ENCODE measurements around the gene PIANP.

Gene PIANP

GRCh38 chr12:6703631-6704030, 3.0 kb upstream of the PIANP start:
- no peak for DNase-seq

GRCh38 chr12:6701078-6701768, 608 bp upstream of the PIANP start:
- DNase-seq, result no peak

GRCh38 chr12:6699989-6700645, 498 bp downstream of the PIANP start:
- DNase-seq, result no peak

- no peak for DNase-seq
These were observed 1.2 kb downstream of the PIANP start for GRCh38 chr12:6699259-6699988.

- DNase-seq, result no peak
These were observed 2.1 kb downstream of the PIANP start for GRCh38 chr12:6698352-6699046.

GRCh38 chr12:6697584-6698351, 2.8 kb downstream of the PIANP start:
- DNase-seq, result no peak

- no peak for DNase-seq
These were observed 3.7 kb downstream of the PIANP start for GRCh38 chr12:6696690-6697583.

GRCh38 chr12:6695313-6696045, 5.1 kb downstream of the PIANP start:
- DNase-seq, result no peak

GRCh38 chr12:6694701-6695100, 5.9 kb downstream of the PIANP start:
- no peak for DNase-seq

- no peak for DNase-seq
These were observed 6.7 kb downstream of the PIANP start for GRCh38 chr12:6693832-6694355.

- no peak for DNase-seq
These were observed 7.7 kb downstream of the PIANP start for GRCh38 chr12:6692888-6693287.

GRCh38 chr12:6691473-6691872, 9.1 kb downstream of the PIANP start:
- DNase-seq, result no peak

GRCh38 chr12:6688999-6689882, 11.4 kb downstream of the PIANP start, which contains the start of gene ZNF384:
ZNF384 (minus strand) TSS chr12:6689375; CDS start chr12:6679520, 9,855 bp downstream.
- DNase-seq, result peak; percentile 86

- no peak for DNase-seq
These were observed 12.0 kb downstream of the PIANP start for GRCh38 chr12:6688543-6688998.

- no peak for DNase-seq
These were observed 14.8 kb downstream of the PIANP start for GRCh38 chr12:6685814-6686213.

GRCh38 chr12:6684609-6685008, 16.0 kb downstream of the PIANP start:
- DNase-seq, result no peak

GRCh38 chr12:6676962-6677361, 23.7 kb downstream of the PIANP start:
- no peak for DNase-seq

GRCh38 chr12:6672143-6672542, 28.5 kb downstream of the PIANP start:
- no peak for DNase-seq

GRCh38 chr12:6667559-6668210, 32.9 kb downstream of the PIANP start:
- DNase-seq, result no peak

All from activated CD4-positive, CD25-positive, alpha-beta regulatory T cell treated with anti-CD3 and anti-CD28 coated beads, Interleukin-2, amount 50 U/mL, for 72 hours (primary cell).